BJ (cell line): Measurements from ENCODE around the gene TMEM240. TPM values are rescaled to one million over a fixed set of nuclear protein-coding genes. Genes with fewer than 3 reads are reported as not detected.
"Not testable (repeated sequence)": the region's sequence is repeated elsewhere in the genome, so short reads cannot be mapped to it uniquely, and the experiment has no call there.

Experiments used
- CTCF ChIA-PET: fragments of 350-600 bp; formaldehyde crosslinking; extraction: SDS; loops from one replicate; lab custom pipeline; 2021; ENCODE audit warnings: antibody characterized with exemption, inconsistent platforms; lab: Yijun Ruan, JAX
- POLR2A ChIA-PET: fragments of 300-600 bp; sonication (Branson Sonifier 250); formaldehyde crosslinking; extraction: SDS; loops from one replicate; lab custom pipeline; 2021; ENCODE audit warnings: antibody characterized with exemption; lab: Charles Lee
- DNase-seq: peaks from one replicate; pipeline ENCODE4 v3.0.0-alpha.2; 2011; ENCODE audit warnings: low read depth
- H3K27me3 ChIP-seq: 2 replicates; pipeline ENCODE4 v1.6.0; 2011; ENCODE audit warnings: low read length; ENCODE audit not compliant: control insufficient read depth, insufficient read depth
- H3K36me3 ChIP-seq: 2 replicates; pipeline ENCODE4 v1.5.1; 2011; ENCODE audit warnings: low read length; ENCODE audit not compliant: control insufficient read depth, insufficient read depth
- H3K4me3 ChIP-seq: 2 replicates; pipeline ENCODE4 v1.5.1; 2011; ENCODE audit warnings: low read depth, mild to moderate bottlenecking, control low read depth, low read length
- CTCF ChIP-seq: IDR thresholded peaks from 2 replicates; pipeline ENCODE4 v1.5.1; 2011; ENCODE audit warnings: low read depth, mild to moderate bottlenecking, control low read depth, inconsistent platforms, low read length, moderate library complexity; ENCODE audit not compliant: insufficient read depth
- polyA plus RNA-seq: library from polyadenylated mRNA; depleted of rRNA; stranded (reverse); fragments of >200 nt; gene quantifications from 2 replicates; pipeline ENCODE4 v1.2.3, GENCODE V29; 2011

The TMEM240 gene
- polyA plus RNA-seq, 1 experiment: 8.7 TPM

- no peak for TF ChIP-seq CTCF
- CTCF ChIA-PET: no interaction called here
- POLR2A ChIA-PET: no interaction called here
- Histone ChIP-seq H3K27me3 (no peaks in the 10 kb centered on the region), H3K4me3 (no peak overlapping the region), H3K36me3 (peaks cover 16% of the 10 kb centered on the region)
- DNase-seq: no peak
These were observed 19.1 kb downstream of the TMEM240 start for GRCh38 chr1:1521331-1521730.

GRCh38 chr1:1519805-1520505 lies 20.5 kb downstream of the TMEM240 start:
- POLR2A ChIA-PET, H3K27me3 ChIP-seq, CTCF ChIA-PET, H3K4me3 ChIP-seq, DNase-seq: not testable (repeated sequence)
- H3K36me3 ChIP-seq: peaks cover 17% of the 10 kb centered on the region

- CTCF ChIA-PET, H3K27me3 ChIP-seq, POLR2A ChIA-PET, H3K4me3 ChIP-seq, DNase-seq: not testable (repeated sequence)
- H3K36me3 ChIP-seq: peaks cover 15% of the 10 kb centered on the region
These were observed 21.8 kb downstream of the TMEM240 start for GRCh38 chr1:1518621-1519007.

- POLR2A ChIA-PET: no interaction called here
These were observed 22.3 kb downstream of the TMEM240 start for GRCh38 chr1:1517973-1518620.

GRCh38 chr1:1516923-1517322 lies 23.5 kb downstream of the TMEM240 start:
- peaks cover 15% of the 10 kb centered on the region for H3K36me3 ChIP-seq
- H3K27me3 ChIP-seq, H3K4me3 ChIP-seq, DNase-seq, POLR2A ChIA-PET, CTCF ChIA-PET: not testable (repeated sequence)

More at GRCh38 chr1:1517973-1518620, 22.3 kb downstream of the TMEM240 start:
- TF ChIP-seq CTCF: no peak
- Histone ChIP-seq H3K36me3 (peaks cover 15% of the 10 kb centered on the region), H3K27me3 (no peaks in the 10 kb centered on the region), H3K4me3 (no peak overlapping the region)
- DNase-seq: no peak
- CTCF ChIA-PET: no interaction called here

- H3K27me3 ChIP-seq, POLR2A ChIA-PET, DNase-seq, CTCF ChIA-PET, H3K4me3 ChIP-seq: not testable (repeated sequence)
- peaks cover 12% of the 10 kb centered on the region for H3K36me3 ChIP-seq
These were observed 26.0 kb downstream of the TMEM240 start for GRCh38 chr1:1514376-1514775.

GRCh38 chr1:1513675-1514074 lies 26.7 kb downstream of the TMEM240 start:
- peaks cover 12% of the 10 kb centered on the region for H3K36me3 ChIP-seq
- H3K4me3 ChIP-seq, H3K27me3 ChIP-seq, CTCF ChIA-PET, DNase-seq, POLR2A ChIA-PET: not testable (repeated sequence)

GRCh38 chr1:1512425-1512824 lies 28.0 kb downstream of the TMEM240 start:
- DNase-seq, H3K36me3 ChIP-seq, CTCF ChIA-PET, POLR2A ChIA-PET, H3K27me3 ChIP-seq: not testable (repeated sequence)
- H3K4me3 ChIP-seq: peak overlapping the region; percentile 72
